Hypothalamus (tissue), 51 donors: ENCODE results near the gene KLHL18.
"Not testable (repeated sequence)": the region's sequence is repeated elsewhere in the genome, so short reads cannot be mapped to it uniquely, and the experiment has no call there.

Source experiments
- DNase-seq, 51 donors: peaks; one replicate each; lab custom pipeline; 2025; lab: John Stamatoyannopoulos, UW

KLHL18 gene

GRCh38 chr3:47282424-47283192 is at the start of gene KLHL18, which contains the start of gene KIF9:
Gene KLHL18, plus strand, starts transcription at chr3:47282944. Its CDS starts 22 bp downstream, at chr3:47282966.
Gene KIF9, minus strand, starts transcription at chr3:47282799. Its CDS starts 5,425 bp downstream, at chr3:47277374.
- peak; percentile 68 to 98 (median 93) for DNase-seq

DNA sequence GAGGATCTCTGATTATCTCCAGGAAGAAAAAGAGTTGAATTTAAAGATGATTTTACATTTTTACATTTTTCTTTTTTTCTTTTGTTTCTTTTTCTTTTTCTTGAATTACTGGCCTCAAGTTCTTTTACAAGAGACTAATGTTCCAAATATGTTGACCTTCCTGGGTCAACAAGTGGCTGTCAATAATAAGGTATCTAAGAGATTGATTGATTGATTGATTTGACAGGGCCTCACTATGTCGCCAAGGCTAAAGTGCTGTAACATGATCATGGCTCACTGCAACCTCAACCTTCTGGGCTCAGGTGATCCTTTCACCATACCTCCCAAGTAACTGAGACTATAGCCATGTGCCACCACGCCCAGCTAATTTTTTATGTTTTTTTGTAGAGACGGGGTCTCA is 44.7 kb upstream of the KLHL18 start:
- DNase-seq, result no peak

GRCh38 chr3:47239929-47240328 is 42.8 kb upstream of the KLHL18 start:
- no peak for DNase-seq

DNA sequence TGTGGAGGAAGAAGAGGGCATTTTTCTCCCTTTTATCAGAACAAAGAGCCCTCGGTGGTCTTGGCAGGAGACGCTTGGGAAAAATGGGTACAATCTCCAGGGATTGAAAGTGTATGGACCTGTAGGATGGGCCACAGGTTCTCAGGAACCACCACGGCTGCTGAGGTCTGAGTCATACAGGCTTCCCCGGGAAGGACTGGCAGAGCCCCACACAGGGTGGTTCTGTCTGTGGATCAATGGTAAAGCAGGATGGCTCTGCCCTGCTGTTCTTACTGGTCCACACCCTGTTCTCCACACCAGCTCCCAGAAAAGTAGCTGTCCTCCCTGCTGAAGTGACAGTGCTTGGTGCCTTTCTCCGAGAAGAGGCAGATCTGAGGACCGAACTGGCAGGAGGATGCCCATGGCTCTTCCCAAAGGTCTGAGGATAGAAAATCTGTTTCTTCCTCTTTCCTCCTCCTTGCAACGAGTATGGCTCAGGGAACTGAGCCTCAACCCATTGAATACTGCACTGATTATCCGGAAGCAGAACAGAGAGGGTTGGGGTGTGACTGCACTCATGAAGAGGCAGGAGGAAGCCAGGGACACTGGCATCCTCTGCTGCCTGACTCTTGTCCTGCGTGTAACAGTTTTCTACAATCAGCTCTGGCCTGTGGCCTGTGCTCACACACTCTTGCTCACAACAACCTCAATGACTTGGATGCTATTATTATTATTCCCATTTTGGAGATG is 39.2 kb upstream of the KLHL18 start:
- DNase-seq, result no peak

- no peak for DNase-seq
These were observed 38.1 kb upstream of the KLHL18 start for GRCh38 chr3:47244531-47245100.

- DNase-seq, result no peak
These were observed 37.5 kb upstream of the KLHL18 start for GRCh38 chr3:47245271-47245670.

GRCh38 chr3:47247131-47248064 is 35.3 kb upstream of the KLHL18 start:
- DNase-seq, result no peak

DNA sequence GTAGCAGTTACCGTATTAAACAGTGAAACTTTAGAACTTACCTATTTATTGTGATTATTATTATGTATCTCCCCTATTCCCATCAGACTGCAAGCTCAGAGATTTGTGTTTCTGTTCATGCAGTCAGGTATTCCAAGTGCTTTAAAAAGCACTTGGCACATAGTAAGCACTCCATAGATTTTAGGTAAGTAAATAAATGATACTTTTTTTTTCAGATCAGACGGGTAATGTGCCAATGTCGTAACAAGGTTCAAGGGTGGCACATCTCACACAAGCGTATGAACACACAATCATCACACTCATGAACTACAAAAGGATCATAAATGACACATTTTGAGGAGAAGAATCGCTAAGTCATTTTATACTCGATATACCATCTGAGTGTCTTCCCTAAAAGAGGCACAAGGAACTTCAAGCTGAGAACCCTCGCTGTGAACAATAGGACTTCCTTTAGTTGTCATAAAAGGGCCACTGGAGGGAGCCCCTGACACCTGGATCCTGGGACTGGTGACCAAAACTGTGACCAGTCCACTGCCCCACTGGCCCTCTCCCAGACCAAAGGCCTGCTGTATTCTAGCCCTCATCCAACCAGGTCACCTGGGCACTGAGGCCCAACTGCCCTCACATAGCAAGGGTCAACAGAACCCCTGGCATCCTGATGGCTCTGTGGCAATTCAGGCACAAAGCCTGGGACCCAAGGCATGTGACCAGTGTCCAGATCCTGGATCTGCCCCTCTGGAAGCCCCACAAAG is 32.3 kb upstream of the KLHL18 start:
- peak in 14 of 51 donors; percentile 3 to 33 (median 10) for DNase-seq

GRCh38 chr3:47251085-47251484 is 31.7 kb upstream of the KLHL18 start:
- DNase-seq, result not testable (repeated sequence)

- no peak for DNase-seq
These were observed 31.1 kb upstream of the KLHL18 start for GRCh38 chr3:47251689-47252088.

- not testable (repeated sequence) for DNase-seq
These were observed 26.4 kb upstream of the KLHL18 start for GRCh38 chr3:47256331-47256730.

DNA sequence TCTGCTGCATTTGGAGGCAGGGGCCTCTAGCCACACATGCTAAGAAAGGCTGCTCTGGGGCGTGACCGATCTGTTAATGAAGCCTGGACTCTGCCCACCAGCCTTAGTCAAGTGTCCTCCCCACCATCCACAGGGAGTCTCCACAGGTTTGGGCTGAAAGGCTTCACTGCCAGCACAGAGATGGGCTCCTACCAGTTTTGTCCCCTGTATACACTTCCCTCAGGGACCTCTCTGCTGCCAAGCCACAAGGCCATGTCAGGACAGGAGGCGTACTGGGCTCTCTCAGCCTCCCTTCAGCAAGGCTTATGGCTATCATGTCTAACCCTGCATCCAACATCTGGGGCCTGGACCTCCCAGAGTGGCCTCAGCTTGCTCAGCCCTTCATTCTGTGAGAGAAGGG is 23.6 kb upstream of the KLHL18 start:
- DNase-seq, result no peak

GRCh38 chr3:47260605-47261004 is 22.1 kb upstream of the KLHL18 start:
- DNase-seq, result no peak

GRCh38 chr3:47261301-47261700 is 21.4 kb upstream of the KLHL18 start:
- DNase-seq, result no peak

DNA sequence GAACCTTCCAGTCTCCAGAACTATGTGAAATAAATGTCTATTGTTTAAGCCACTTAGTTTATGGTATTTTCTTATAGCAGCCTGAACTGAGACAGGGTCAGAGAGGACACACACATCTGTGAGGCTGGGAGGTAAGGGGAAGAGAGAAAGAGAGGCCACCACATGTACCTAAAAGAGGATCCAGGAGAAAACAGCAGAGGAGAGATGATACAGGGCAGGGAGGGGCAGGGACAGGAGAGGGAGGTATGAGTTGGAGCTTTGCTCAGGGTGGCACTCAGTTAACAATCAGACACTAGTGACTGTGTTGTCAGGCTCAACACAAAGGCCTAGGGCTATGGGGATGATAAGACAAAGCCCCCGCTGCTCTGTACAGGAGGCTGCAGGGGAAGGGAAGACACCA is 17.7 kb upstream of the KLHL18 start:
- DNase-seq, result no peak

DNA sequence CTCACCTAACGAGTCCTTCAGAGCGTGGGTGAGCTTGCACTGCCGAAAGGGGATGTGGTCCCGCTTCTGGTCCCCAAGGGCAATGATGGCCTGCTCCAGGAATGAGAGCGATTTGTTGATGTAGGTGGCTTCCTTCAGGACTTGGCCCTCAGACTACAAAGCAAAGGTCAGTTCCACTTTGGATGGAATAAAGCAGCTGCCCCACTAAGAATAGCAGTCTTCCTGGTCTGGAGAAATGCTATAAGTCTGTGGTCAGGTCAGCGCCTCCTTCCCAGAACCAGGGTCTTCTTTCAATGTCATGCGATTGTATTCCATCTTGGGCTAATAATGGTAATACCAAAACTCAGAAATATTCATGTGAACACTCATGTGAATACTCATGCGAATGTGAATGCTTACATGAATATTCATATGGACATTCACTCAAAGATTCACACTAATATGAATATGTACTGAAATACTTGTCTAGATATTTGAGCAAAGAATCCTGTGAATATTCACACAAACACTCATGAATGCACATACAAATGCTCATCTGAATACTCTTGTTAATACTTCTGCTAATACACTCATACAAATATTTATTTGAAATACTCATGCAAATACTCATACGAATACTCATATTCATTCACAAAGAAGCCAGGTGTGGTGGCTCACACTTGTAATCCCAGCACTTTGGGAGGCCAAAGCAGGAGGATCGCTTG is 16.9 kb upstream of the KLHL18 start:
- DNase-seq, result no peak

DNA sequence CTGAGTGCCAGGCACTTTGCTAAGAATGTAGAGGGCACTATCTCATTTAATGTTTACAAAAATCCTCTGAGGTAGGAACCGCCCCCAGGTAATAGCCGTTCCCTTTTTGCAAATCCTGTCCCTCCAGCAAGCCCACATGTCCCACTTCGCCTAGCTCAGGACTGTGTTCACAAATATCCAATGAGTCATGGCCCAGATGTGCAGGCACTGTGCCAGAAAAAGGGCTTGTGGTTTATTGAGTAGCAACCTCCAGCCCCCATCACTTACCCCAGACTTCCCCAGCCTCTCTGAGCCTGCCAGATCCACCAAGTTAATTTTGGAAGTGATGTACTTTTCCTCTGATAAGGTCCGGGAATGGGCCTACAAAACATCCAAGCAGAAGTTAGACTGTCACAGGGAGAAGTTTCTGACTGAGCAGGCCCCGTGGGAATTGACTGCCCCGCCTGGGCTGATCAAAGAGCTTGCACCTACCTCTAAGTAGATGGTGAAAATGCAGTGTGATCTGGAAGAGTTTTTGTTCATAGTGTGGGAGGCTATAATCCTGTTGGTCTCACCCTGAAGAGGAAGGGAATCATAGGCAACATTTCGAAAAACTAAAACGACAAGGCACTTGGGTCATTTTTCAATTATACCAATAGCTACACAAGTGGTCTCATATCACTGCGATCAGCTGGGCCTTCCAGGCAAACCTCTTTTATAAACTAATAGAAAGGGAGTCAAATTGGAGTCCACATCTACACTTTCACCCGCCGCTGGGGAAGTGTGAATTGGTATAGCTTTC is 15.8 kb upstream of the KLHL18 start:
- DNase-seq, result peak in 23 of 51 donors; percentile 4 to 56 (median 19)

- DNase-seq, result no peak
These were observed 15.3 kb upstream of the KLHL18 start for GRCh38 chr3:47267490-47267824.
